K562 treated with DMSO at 1 percent for 24 hours (cell line): ENCODE measurements around the gene ARHGAP12. TPM values are rescaled to one million over a fixed set of nuclear protein-coding genes. Genes with fewer than 3 reads are reported as not detected.

Experiments
- total RNA-seq: library from RNA; unstranded; fragments of 300-600 nt; gene quantifications from 2 replicates; pipeline ENCODE4 v1.2.3, GENCODE V29; 2022; ENCODE audit warnings: low read depth; ENCODE audit not compliant: insufficient read depth

The ARHGAP12 gene, protein sequence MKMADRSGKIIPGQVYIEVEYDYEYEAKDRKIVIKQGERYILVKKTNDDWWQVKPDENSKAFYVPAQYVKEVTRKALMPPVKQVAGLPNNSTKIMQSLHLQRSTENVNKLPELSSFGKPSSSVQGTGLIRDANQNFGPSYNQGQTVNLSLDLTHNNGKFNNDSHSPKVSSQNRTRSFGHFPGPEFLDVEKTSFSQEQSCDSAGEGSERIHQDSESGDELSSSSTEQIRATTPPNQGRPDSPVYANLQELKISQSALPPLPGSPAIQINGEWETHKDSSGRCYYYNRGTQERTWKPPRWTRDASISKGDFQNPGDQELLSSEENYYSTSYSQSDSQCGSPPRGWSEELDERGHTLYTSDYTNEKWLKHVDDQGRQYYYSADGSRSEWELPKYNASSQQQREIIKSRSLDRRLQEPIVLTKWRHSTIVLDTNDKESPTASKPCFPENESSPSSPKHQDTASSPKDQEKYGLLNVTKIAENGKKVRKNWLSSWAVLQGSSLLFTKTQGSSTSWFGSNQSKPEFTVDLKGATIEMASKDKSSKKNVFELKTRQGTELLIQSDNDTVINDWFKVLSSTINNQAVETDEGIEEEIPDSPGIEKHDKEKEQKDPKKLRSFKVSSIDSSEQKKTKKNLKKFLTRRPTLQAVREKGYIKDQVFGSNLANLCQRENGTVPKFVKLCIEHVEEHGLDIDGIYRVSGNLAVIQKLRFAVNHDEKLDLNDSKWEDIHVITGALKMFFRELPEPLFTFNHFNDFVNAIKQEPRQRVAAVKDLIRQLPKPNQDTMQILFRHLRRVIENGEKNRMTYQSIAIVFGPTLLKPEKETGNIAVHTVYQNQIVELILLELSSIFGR
- total RNA-seq: 6.6 and 7.7 TPM in 2 replicates

GRCh38 chr10:31928549-31929260, at the start of gene ARHGAP12:
ARHGAP12 (minus strand) TSS chr10:31928831; CDS start chr10:31908855, 19,976 bp downstream.

Other genes with a start within 250 kb of the ARHGAP12 start
- 45.1 and 55.2 TPM in 2 replicates for gene KIF5B, start 127.6 kb upstream of the ARHGAP12 start, total RNA-seq